ENCODE measurements around the gene CNKSR1.
A peak's percentile ranks its signal among the peaks of the same experiment; 100 is the strongest.

Gene CNKSR1

GRCh38 chr1:26160527-26161414, 16.5 kb upstream of the CNKSR1 start:
- DNase-seq, result no peak

- DNase-seq, result peak; percentile 39
Measured at GRCh38 chr1:26161415-26162219, 15.7 kb upstream of the CNKSR1 start.

GRCh38 chr1:26162220-26162709, 15.0 kb upstream of the CNKSR1 start:
- no peak for DNase-seq

- no peak for DNase-seq
Measured at GRCh38 chr1:26163684-26164035, 13.6 kb upstream of the CNKSR1 start.

- peak; percentile 51 for DNase-seq
Measured at GRCh38 chr1:26164036-26164860, 13.0 kb upstream of the CNKSR1 start.

GRCh38 chr1:26164861-26165842, 12.1 kb upstream of the CNKSR1 start:
- DNase-seq, result no peak

- no peak for DNase-seq
Measured at GRCh38 chr1:26166719-26167281, 10.5 kb upstream of the CNKSR1 start.

- no peak for DNase-seq
Measured at GRCh38 chr1:26168410-26169197, 8.7 kb upstream of the CNKSR1 start, which contains the start of gene C1orf232. Gene C1orf232 (minus strand): TSS chr1:26168963. CDS start chr1:26168499, 464 bp downstream.

GRCh38 chr1:26169198-26169554, 8.1 kb upstream of the CNKSR1 start:
- no peak for DNase-seq

- peak; percentile 96 for DNase-seq
Measured at GRCh38 chr1:26169669-26170471, 7.4 kb upstream of the CNKSR1 start, which contains the start of gene ZNF593. Gene ZNF593 (plus strand): TSS chr1:26169908. CDS start chr1:26169984, 76 bp downstream.

- no peak for DNase-seq
Measured at GRCh38 chr1:26170472-26170821, 6.8 kb upstream of the CNKSR1 start.

- DNase-seq, result no peak
Measured at GRCh38 chr1:26171084-26172072, 5.9 kb upstream of the CNKSR1 start, which contains the start of gene ZNF593OS. Gene ZNF593OS (minus strand): TSS chr1:26171832. CDS start chr1:26171661, 171 bp downstream.

- DNase-seq, result no peak
Measured at GRCh38 chr1:26175346-26175745, 1.9 kb upstream of the CNKSR1 start.

GRCh38 chr1:26180010-26180506, 2.8 kb downstream of the CNKSR1 start:
- no peak for DNase-seq

- DNase-seq, result no peak
Measured at GRCh38 chr1:26181586-26182382, 4.5 kb downstream of the CNKSR1 start.

GRCh38 chr1:26182383-26182696, 5.0 kb downstream of the CNKSR1 start:
- no peak for DNase-seq

- no peak for DNase-seq
Measured at GRCh38 chr1:26184086-26184485, 6.8 kb downstream of the CNKSR1 start.

Measured in OCI-M1 (cell line).